OCI-LY7 (cell line): Measurements from ENCODE around the gene CFL1.

ENCODE experiments used
- EZH2phosphoT487 ChIP-seq: fragments of 200-600 bp; sonication (generic); IDR thresholded peaks from 2 replicates; pipeline ENCODE4 v1.6.1; 2018; ENCODE audit warnings: low read depth, borderline replicate concordance, mild to moderate bottlenecking, mixed run types, antibody characterized with exemption, low read length, moderate library complexity, mixed read lengths
- TF ChIP-seq, protein P1 (sequence below): fragments of 200-600 bp; sonication (generic); conservative IDR thresholded peaks from 2 replicates; pipeline ENCODE4 v1.5.1; 2014; ENCODE audit warnings: mild to moderate bottlenecking, antibody characterized with exemption, low read length, moderate library complexity, mixed read lengths

GRCh38 chr11:65853246-65853979 lies 4.6 kb downstream of the CFL1 start:
- TF ChIP-seq, protein P1, sequence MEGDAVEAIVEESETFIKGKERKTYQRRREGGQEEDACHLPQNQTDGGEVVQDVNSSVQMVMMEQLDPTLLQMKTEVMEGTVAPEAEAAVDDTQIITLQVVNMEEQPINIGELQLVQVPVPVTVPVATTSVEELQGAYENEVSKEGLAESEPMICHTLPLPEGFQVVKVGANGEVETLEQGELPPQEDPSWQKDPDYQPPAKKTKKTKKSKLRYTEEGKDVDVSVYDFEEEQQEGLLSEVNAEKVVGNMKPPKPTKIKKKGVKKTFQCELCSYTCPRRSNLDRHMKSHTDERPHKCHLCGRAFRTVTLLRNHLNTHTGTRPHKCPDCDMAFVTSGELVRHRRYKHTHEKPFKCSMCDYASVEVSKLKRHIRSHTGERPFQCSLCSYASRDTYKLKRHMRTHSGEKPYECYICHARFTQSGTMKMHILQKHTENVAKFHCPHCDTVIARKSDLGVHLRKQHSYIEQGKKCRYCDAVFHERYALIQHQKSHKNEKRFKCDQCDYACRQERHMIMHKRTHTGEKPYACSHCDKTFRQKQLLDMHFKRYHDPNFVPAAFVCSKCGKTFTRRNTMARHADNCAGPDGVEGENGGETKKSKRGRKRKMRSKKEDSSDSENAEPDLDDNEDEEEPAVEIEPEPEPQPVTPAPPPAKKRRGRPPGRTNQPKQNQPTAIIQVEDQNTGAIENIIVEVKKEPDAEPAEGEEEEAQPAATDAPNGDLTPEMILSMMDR, result 0 out of 2 replicates have a peak, but pooled peaks have one; percentile 19
- no peak for TF ChIP-seq EZH2phosphoT487
